ENCODE data around the gene NFATC2IP.
A peak's percentile ranks its signal among the peaks of the same experiment; 100 is the strongest.
"Not testable (repeated sequence)": the region's sequence is repeated elsewhere in the genome, so short reads cannot be mapped to it uniquely, and the experiment has no call there.

The NFATC2IP gene

DNA sequence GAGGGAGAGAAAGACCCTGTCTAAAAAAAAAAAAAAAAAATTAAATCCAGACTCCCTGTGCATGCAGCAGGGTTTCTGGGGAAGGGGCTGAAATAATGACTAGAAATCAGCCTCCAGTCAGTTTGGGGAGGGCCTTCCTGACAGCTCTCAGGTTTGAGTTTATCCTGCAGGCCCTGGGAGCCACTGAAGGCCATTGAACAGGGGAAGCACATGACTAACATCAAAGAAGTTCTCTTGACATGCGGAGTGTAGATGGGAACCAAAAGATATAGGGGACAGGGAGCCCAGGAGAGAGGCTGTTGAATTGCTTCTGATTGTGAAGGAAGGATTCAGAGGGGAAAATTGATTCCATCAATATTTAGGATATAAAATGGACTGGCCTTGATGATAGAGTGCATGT, 22.9 kb upstream of the NFATC2IP start:
- DNase-seq, result no peak

DNA sequence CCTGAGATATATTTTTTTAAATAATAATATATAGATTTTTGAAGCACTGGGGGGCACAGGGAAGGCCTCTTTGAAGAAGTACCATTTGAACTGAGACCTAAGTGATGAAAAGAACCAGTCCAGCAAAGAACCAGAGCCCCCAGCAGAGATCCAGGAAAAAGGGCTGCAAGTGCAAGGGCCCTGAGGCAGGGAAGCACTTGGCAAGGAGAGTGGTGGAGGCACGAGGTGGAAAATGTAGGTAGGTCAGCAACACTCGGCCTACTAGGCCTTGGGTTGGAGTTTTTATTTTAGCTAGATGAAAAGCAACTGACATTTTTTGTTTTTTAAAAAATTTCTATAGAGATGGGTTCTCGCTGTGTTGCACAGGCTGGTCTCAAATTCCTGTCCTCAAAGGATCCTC, 20.5 kb upstream of the NFATC2IP start:
- DNase-seq, result no peak

DNA sequence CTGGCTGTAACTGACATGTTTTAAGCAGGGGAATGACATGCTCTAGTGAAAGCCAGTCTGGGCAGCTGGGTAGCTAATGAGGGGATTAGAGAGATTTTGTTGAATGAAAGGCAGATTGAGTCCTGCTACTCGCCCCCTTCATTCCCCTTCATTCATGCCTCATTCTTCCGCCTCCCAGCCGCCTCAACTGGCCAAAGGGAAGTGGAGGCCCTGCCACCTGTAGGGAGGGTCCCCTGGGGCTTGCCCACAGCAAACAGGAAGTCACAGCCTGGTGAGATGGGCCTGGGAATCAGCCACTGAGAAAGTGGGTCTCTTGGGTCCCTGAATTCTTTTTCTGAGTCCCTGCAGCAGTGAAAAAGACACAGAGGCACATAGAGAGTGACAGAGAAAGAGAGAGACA, 20.1 kb upstream of the NFATC2IP start:
- no peak for DNase-seq

DNA sequence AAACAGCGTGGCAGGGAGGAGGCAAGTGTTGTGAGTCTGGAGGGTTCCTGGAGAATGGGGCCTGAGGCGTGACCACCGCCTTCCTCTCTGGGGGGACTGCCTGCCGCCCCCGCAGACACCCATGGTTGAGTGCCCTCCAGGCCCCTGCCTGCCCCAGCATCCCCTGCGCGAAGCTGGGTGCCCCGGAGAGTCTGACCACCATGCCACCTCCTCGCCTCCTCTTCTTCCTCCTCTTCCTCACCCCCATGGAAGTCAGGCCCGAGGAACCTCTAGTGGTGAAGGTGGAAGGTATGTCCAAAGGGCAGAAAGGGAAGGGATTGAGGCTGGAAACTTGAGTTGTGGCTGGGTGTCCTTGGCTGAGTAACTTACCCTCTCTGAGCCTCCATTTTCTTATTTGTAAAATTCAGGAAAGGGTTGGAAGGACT, 18.9 kb upstream of the NFATC2IP start, which contains the start of gene CD19:
Gene CD19 (plus strand): TSS at position 171 of the 425 bp plus-strand sequence. CDS start 30 bp downstream, at position 201.
- no peak for DNase-seq

DNA sequence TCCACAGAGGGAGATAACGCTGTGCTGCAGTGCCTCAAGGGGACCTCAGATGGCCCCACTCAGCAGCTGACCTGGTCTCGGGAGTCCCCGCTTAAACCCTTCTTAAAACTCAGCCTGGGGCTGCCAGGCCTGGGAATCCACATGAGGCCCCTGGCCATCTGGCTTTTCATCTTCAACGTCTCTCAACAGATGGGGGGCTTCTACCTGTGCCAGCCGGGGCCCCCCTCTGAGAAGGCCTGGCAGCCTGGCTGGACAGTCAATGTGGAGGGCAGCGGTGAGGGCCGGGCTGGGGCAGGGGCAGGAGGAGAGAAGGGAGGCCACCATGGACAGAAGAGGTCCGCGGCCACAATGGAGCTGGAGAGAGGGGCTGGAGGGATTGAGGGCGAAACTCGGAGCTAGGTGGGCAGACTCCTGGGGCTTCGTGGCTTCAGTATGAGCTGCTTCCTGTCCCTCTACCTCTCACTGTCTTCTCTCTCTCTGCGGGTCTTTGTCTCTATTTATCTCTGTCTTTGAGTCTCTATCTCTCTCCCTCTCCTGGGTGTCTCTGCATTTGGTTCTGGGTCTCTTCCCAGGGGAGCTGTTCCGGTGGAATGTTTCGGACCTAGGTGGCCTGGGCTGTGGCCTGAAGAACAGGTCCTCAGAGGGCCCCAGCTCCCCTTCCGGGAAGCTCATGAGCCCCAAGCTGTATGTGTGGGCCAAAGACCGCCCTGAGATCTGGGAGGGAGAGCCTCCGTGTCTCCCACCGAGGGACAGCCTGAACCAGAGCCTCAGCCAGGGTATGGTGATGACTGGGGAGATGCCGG, 18.2 kb upstream of the NFATC2IP start:
- DNase-seq, result no peak

DNA sequence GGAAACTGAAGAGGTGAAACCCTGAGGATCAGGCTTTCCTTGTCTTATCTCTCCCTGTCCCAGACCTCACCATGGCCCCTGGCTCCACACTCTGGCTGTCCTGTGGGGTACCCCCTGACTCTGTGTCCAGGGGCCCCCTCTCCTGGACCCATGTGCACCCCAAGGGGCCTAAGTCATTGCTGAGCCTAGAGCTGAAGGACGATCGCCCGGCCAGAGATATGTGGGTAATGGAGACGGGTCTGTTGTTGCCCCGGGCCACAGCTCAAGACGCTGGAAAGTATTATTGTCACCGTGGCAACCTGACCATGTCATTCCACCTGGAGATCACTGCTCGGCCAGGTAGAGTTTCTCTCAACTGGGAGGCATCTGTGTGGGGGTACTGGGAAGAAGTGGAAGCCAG, 17.6 kb upstream of the NFATC2IP start:
- no peak for DNase-seq

DNA sequence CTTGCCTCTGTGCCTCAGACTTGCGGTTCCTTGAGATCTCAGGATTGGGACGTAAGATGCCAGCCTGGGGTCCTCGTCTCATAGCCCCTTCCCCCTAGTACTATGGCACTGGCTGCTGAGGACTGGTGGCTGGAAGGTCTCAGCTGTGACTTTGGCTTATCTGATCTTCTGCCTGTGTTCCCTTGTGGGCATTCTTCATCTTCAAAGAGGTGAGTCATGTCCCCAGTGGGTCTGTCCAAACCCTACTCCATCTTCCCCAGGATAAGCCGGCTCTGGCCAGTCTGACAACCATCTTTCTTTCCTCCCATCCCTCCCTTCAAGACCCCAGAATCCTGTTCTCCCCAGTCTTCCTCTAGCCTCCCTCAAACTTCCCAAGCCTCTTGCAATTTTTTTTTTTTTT, 15.4 kb upstream of the NFATC2IP start:
- DNase-seq, result no peak

DNA sequence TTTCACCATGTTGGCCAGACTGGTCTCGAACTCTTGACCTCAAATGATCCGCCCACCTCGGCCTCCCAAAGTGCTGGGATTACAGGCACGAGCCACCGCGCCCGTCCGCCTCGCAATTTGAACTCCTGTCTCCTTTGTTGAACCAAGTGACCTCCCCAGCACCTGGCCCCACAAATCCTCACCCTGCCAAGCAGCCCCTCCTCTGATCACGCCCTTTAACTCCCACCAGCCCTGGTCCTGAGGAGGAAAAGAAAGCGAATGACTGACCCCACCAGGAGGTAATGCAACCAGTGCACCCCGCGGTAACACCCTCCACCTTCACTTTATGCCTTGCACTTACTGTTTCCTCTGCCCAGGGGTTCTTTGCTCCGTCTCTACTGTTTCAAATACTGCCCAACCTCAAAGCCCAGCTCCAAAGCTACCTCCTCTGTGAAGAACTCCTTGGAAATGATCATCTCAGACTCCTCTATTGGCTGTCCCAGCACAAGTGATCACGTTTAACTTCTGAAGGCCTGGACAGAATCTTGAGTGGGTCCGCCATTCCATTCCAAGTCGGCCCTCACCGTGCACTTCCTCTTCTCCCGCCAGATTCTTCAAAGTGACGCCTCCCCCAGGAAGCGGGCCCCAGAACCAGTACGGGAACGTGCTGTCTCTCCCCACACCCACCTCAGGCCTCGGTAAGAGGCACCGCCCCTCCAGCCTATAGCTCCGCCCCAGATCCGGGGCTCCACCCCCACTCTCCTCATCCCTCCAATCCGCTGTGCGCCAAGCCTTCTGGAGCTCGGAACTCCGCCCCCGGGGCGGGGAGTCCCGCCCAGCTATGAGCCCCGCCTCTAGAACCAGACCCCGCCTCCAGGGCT, 14.6 kb upstream of the NFATC2IP start:
- DNase-seq, result peak; percentile 71

DNA sequence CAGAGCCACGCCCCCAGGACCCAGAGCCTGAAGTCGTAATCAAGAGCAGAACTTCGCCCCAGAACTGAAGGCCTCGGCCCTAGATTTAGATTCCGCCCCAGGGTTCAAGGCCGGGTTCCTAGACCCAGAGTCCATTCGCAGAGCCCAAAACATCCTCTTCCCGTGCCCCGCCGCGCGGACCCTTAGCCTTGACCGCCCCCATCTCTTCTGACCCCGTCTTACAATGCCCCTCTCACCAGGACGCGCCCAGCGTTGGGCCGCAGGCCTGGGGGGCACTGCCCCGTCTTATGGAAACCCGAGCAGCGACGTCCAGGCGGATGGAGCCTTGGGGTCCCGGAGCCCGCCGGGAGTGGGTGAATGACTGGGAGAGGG, 14.0 kb upstream of the NFATC2IP start:
- no peak for DNase-seq

DNA sequence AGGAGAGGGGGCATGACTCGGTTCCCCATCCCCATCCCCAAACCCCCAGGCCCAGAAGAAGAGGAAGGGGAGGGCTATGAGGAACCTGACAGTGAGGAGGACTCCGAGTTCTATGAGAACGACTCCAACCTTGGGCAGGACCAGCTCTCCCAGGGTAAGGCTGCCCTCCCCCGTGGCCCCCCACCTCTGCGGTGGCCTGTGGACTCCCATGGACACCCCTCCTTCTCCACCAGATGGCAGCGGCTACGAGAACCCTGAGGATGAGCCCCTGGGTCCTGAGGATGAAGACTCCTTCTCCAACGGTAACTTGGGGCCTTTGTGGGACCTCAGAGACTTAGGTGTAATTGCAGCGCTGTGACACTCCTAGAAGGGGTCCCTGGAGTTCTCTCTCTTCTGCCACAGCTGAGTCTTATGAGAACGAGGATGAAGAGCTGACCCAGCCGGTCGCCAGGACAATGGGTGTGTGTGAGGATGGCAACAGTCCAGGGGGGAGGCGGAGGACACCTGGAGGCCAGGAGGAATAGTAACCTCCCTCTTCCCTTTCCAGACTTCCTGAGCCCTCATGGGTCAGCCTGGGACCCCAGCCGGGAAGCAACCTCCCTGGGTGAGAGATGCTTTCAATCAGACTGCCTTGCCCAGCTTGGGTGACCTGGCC, 13.4 kb upstream of the NFATC2IP start:
- no peak for DNase-seq

DNA sequence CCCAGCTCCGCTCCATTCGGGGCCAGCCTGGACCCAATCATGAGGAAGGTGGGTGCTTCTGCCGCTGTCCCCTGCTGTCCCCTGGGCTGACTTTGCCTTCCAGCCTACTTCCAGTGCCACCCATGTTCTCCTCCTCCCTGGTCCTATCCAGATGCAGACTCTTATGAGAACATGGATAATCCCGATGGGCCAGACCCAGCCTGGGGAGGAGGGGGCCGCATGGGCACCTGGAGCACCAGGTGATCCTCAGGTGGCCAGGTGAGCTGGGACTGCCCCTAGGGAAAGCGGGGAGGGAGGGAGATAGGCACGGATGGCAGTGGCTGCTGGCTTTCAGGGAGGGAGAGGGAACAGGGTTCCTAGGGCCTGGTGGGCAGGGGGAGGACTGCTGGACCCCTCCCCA, 12.0 kb upstream of the NFATC2IP start:
- DNase-seq, result no peak

DNA sequence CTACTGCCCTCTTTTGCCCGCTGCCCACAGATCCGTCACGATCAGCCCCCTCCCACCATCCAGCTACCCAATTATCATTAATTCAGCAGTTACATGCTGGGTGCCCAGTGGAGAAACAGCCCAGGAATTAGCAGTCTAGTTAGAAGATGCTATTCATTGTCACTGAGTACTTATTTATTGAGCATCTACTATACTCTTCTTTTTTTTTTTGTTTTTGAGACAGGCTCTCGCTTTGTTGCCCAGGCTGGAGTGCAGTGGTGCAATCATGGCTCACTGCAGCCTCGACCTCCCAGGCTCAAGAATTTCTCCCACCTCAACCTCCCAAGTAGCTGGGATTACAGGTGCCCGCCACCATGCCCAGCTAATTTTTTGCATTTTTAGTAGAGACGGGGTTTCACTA, 10.9 kb upstream of the NFATC2IP start:
- DNase-seq, result not testable (repeated sequence)

DNA sequence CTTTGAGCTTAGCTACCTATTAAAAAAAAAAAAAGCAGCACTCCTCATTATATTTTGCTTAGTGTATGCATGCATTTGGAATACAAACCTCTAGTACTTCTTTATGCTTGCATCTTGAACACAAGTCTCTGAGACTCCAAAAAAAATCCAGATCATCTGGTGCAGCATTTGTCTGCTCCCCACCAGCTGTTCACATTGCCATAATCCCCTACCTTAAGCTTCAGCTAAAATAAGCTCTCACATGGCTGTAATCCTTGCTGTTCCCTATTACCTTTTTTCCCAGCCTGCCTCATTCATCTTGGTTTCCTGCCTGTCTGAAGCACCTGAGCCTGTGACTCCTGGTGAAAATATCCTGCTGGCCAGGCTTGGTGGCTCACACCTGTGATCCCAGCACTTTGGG, 7.5 kb upstream of the NFATC2IP start:
- no peak for DNase-seq

DNA sequence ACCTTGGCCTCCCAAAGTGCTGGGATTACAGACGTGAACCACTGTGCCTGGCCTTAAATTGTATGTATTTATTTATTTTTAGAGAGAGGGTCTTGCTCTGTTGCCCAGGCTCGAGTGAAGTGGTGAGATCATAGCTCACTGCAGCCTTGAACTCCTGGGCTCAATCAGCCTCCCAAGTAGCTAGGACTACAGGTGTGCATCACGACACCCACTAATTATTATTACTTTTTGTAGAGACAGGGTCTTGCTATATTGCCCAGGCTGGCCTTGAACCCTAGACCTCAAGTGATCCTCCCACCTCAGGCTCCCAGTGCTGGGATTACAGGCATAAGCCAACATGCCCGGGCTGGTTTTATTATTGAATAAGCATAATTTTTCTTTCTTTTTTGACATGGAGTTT, 4.1 kb upstream of the NFATC2IP start:
- DNase-seq, result no peak

DNA sequence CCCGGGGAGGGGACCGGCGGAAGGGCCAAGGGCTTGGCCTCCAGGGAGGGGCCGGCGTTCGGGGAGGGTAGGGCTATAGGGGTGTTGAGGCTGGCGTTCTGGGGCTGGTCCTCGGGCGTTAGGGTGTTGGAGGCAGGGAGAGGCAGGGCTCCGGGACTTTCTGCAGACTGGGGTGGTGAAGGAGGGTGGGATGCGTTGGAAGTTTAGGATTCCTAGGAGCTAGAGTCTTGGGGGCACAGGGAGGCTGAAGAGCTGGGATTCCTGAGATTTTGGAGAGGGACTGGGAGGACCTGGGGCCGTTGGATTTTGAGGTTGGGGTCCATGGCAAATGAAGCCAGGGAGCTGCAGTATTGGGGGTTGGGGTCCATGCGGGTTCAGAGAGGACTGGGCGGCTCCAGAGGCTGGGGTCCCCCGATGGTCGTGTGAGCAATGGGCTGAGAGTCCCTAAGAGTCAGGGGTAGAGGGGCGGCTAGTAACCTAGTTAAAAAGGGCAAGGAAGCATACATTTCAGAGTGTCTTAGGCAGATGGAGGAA, 740 bp downstream of the NFATC2IP start:
- no peak for DNase-seq

DNA sequence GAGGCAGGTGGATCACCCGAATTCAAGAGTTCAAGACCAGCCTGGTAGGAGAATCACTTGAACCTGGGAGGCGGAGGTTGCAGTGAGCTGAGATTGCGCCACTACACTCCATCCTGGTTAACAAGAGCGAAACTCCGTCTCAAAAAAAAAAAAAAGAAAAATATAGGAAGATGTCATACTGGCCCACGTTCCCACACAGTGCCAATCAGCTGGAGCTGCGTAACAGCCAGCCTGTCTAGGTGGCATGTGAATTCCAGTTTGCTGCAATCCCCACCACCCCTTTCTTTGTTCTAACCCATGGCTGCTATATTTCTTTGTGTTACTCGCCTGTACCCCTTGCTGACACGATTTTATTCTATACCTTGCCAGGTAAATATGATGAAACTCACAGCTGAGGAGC, 7.5 kb downstream of the NFATC2IP start:
- DNase-seq, result no peak

DNA sequence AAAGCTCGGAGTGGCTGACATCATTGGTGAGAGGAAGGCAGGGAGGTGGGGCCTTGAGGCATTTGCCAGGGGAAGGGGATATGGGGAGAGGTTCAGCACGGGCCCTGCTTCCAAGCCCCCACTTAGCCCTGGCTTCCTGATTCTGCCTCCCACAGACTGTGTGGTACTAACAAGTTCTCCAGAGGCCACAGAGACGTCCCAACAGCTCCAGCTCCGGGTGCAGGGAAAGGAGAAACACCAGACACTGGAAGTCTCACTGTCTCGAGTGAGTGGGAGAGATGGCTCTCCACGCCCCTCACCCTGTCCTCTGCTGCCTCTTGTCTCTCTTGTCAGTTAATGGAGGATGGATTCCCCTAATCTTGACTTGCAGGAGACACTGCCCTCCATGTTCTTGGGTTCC, 8.1 kb downstream of the NFATC2IP start:
- no peak for DNase-seq

DNA sequence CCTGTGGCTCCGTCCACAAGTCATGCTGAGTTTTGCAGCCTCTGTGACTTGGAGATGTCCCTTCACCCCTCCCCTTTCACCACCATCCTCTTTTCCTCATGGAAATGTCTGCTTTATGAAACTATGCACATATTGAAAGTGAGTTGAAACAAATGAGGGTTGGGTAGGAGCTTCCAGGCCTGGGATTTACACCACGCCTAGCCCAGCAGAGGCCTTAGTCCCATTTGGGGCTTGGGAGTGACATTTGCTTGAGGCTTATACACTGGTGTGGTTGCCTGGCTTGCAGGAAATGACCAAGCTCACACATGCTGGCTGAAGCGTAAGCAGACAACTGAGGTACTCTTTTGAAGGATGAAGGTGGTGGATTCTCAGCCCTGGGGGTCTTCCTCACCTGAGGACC, 13.3 kb downstream of the NFATC2IP start:
- no peak for DNase-seq

DNA sequence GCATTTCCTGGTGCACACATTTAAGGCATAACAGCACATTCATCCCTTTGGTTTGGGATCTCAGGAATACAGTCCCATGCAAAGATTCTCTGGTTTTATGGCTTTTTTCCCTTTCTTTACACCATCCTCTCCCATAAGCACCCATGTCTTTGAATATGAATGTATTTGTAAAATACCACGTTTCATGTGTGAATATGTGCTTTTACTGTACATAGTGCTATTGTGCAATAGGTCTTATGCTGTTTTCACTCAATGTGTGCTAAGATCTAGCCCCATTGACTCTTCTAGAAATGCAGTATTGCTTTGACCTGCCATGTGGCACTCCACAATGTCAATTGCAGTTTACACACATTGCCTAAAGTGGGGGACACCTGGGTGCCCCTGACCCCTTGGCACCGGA, 13.8 kb downstream of the NFATC2IP start:
- DNase-seq, result no peak

DNA sequence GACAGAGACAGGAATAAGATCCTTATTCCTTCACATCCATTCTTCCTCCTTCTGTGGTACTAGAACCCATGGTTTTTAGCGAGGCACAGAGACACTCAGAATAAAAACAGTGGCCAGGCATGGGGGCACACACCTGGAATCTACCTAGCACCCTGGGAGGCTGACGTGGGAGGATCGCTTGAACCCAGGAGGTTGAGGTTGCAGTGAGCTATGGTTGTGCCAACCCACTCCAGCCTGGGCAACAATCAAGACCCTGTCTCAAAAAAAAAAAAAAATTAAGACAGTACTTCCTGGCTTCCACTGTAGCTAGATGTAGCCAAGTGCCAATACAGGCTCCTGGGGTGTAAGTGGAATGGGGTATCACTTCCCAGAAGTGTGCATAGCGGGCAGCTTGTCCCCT, 16.4 kb downstream of the NFATC2IP start:
- no peak for DNase-seq

DNA sequence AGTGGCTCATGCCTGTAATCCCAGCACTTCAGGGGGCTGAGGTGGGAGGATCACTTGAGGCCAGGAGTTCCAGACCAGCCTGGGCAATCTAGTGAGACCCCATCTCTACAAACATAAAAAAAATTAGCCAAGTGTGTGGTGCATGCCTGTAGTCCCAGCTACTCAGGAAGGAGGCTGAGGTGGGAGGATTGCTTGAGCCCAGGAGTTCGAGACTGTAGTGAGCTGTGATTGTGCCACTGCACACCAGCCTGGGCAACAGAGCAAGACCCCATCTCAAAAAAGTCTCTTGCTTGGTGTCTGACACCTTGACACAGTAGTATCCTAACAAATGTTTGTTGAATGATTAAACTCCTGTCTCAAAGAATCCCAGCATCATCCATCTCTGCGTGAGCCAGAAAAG, 19.0 kb downstream of the NFATC2IP start:
- not testable (repeated sequence) for DNase-seq

DNA sequence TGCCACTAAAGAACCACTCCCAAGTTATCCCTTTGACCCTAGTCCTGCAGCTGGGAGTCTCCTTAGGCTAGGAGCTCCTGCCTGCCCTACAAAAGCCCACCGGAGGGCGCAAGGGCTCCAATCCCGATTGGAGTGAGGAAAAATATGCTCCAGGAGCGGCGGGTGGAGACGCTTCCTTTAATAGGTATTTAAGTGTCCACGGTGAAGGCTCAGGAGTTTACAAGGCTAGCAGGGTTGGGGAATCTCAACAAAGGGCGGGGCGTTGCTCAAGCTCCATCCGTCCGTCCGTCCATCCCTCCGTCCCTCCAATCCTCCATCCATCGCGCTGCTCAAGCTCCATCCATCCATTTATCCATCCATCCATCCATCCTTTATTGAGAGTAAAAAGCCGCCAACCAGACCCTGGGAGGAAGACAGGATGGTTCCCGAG, 23.3 kb downstream of the NFATC2IP start:
- DNase-seq, result peak; percentile 67

DNA sequence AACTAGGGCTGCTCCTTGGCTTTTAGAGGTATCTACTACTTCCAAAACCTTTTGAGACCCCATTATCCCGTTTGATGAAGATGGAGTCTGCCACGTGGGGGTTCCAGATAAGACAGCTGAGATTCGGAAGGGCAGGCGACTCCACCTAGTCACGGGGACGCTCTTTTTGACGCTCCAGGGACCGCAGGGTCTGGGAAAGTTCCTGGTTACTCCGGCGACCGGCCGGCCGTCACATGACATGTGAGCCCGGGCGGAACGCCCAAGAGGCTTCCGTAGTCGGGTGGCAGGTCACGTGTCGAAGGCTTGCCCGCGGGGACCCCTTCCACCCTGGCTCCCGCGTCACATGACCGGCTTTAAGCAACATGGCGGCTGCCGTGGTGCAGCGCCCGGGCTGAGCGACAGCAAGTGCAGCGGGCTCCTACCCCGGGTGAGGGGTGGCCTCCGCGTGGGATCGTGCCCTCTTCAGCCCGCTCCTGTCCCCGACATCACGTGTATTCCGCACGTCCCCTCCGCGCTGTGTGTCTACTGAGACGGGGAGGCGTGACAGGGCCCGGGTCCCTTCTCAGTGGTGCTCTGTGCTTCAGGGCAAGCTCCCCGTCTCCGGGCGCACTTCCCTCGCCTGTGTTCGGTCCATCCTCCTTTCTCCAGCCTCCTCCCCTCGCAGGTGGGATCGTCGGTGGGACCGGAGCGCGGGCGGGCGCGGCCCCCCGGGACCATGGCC, 23.9 kb downstream of the NFATC2IP start, which contains the start of gene SPNS1:
Gene SPNS1 (plus strand): TSS at position 342 of the 721 bp plus-strand sequence. CDS start 374 bp downstream, at position 716.
- peak; percentile 96 for DNase-seq

Data from fibroblast of upper back skin (primary cell).